Activated naive CD4-positive, alpha-beta T cell treated with anti-CD3 and anti-CD28 coated beads, Interleukin-2, amount 50 U/mL, for 16 hours (primary cell): ENCODE results near the gene SLC4A1AP.
"Not testable (repeated sequence)": the region's sequence is repeated elsewhere in the genome, so short reads cannot be mapped to it uniquely, and the experiment has no call there.

Source experiments
- DNase-seq: peaks from one replicate; pipeline ENCODE4 v3.0.0-alpha.2; 2020

The SLC4A1AP gene

GRCh38 chr2:27652341-27652740 is 11.3 kb upstream of the SLC4A1AP start:
- no peak for DNase-seq

- no peak for DNase-seq
Measured at GRCh38 chr2:27652790-27653189, 10.9 kb upstream of the SLC4A1AP start.

GRCh38 chr2:27653397-27653796 is 10.3 kb upstream of the SLC4A1AP start:
- DNase-seq, result no peak

GRCh38 chr2:27655155-27655951 is 8.3 kb upstream of the SLC4A1AP start:
- no peak for DNase-seq

- DNase-seq, result no peak
Measured at GRCh38 chr2:27661371-27661770, 2.3 kb upstream of the SLC4A1AP start.

- DNase-seq, result no peak
Measured at GRCh38 chr2:27664154-27664574, 475 bp downstream of the SLC4A1AP start.

- DNase-seq, result no peak
Measured at GRCh38 chr2:27664622-27665363, 1.1 kb downstream of the SLC4A1AP start.

GRCh38 chr2:27667446-27667845 is 3.8 kb downstream of the SLC4A1AP start:
- no peak for DNase-seq

GRCh38 chr2:27671235-27671634 is 7.5 kb downstream of the SLC4A1AP start:
- DNase-seq, result no peak

- DNase-seq, result no peak
Measured at GRCh38 chr2:27672723-27673486, 9.2 kb downstream of the SLC4A1AP start.

GRCh38 chr2:27680571-27680970 is 16.9 kb downstream of the SLC4A1AP start:
- no peak for DNase-seq

- DNase-seq, result no peak
Measured at GRCh38 chr2:27681841-27682240, 18.2 kb downstream of the SLC4A1AP start.

- DNase-seq, result not testable (repeated sequence)
Measured at GRCh38 chr2:27682334-27682771, 18.7 kb downstream of the SLC4A1AP start.

GRCh38 chr2:27683390-27684071 is 19.8 kb downstream of the SLC4A1AP start:
- DNase-seq, result peak; percentile 85

- not testable (repeated sequence) for DNase-seq
Measured at GRCh38 chr2:27685006-27685405, 21.3 kb downstream of the SLC4A1AP start.

GRCh38 chr2:27685577-27685976 is 21.9 kb downstream of the SLC4A1AP start:
- no peak for DNase-seq

- DNase-seq, result no peak
Measured at GRCh38 chr2:27687232-27687631, 23.5 kb downstream of the SLC4A1AP start.

- DNase-seq, result no peak
Measured at GRCh38 chr2:27689424-27689823, 25.7 kb downstream of the SLC4A1AP start.

GRCh38 chr2:27690052-27690451 is 26.4 kb downstream of the SLC4A1AP start:
- no peak for DNase-seq

GRCh38 chr2:27697660-27698059 is 34.0 kb downstream of the SLC4A1AP start:
- DNase-seq, result no peak

GRCh38 chr2:27701676-27702075 is 38.0 kb downstream of the SLC4A1AP start:
- DNase-seq, result no peak

- no peak for DNase-seq
Measured at GRCh38 chr2:27702302-27702701, 38.6 kb downstream of the SLC4A1AP start.
